IPS DF 19.7 (cell line): ENCODE data around the gene DGKZ.
A peak's percentile ranks its signal among the peaks of the same experiment; 100 is the strongest.

Experiments used
- DNase-seq: peaks from one replicate; pipeline ENCODE4 v3.0.0-alpha.2; 2013; ENCODE audit warnings: low read depth, low spot score

Gene DGKZ

GRCh38 chr11:46393759-46394158, 46.5 kb downstream of the DGKZ start:
- DNase-seq: no peak

- DNase-seq: no peak
Measured at GRCh38 chr11:46397526-46397925, 50.3 kb downstream of the DGKZ start.

DNA sequence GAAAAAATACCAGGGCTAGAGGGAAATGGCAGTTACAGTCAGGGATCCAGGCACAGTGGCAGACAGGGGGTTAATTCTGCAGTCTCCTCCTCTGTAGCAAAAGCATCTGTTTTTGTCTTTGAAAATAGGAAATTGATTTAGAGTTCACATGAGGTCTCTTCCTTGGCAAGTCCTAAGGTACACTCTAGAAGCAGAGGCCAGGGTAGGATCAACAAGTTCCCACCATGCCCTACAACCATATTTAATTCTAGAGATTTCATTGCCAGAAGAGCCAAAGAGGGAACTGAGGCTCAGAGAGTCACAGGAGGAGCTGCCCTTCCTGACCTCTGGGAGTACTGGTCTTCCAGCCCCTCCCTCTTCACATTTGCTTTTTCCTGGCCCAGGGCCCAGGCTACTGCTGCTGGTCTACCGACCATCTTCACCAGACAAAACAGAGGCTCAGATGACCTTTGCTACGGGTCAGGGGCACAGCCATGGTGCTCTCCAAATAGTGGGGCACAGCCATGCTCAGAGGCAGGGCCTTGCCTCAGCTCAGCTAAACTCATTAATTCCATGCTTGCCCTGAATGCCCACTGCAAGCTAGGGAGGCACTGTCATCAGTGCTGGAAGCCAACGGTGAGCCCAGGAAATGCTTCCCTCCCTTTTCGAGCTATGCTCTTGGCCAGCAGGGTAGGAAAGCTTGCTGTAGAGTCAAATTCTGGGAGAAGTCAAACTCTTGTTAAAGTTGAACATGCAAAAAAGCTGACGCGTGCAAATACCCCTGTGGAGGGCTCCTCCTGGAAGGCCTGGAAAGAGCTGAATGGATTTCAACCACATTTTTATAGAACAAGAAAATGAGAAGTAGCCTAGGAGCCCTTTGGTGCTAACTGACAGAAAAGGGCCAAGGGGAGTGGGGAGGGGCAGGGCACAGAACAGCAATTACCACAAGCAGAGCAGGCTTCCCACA, 56.0 kb downstream of the DGKZ start:
- DNase-seq: no peak

- no peak for DNase-seq
Measured at GRCh38 chr11:46404476-46405017, 57.3 kb downstream of the DGKZ start.

GRCh38 chr11:46407635-46408034, 60.4 kb downstream of the DGKZ start:
- DNase-seq: no peak

DNA sequence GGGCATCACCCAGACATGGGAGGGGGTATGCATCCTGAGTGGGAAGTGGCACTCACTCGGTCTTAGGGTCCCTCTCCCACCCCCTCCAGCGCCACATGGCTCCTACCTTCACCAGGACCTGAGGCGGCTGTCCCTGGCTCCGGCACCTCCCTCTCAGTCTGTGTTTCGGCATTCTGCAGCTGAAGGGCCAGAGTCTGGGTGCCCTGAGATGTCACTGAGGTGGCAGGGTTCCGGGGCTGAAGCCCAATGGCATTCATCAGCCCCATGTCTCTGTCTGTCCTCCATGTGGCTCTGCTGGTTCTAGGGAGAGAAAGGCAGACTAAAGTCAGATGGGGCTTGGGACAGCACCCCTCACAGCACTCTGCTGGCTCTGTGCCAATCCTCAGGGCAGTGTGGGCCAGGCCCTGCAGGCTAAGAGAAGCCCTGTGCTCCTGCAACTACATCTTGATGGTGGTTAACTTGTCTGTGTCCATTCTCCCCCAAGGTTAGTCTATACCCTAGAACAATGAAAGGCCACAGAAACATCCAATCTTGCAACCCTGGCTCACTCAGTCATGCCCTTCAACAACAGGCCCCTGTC, 61.2 kb downstream of the DGKZ start:
- no peak for DNase-seq

- no peak for DNase-seq
Measured at GRCh38 chr11:46410021-46410420, 62.8 kb downstream of the DGKZ start.

DNA sequence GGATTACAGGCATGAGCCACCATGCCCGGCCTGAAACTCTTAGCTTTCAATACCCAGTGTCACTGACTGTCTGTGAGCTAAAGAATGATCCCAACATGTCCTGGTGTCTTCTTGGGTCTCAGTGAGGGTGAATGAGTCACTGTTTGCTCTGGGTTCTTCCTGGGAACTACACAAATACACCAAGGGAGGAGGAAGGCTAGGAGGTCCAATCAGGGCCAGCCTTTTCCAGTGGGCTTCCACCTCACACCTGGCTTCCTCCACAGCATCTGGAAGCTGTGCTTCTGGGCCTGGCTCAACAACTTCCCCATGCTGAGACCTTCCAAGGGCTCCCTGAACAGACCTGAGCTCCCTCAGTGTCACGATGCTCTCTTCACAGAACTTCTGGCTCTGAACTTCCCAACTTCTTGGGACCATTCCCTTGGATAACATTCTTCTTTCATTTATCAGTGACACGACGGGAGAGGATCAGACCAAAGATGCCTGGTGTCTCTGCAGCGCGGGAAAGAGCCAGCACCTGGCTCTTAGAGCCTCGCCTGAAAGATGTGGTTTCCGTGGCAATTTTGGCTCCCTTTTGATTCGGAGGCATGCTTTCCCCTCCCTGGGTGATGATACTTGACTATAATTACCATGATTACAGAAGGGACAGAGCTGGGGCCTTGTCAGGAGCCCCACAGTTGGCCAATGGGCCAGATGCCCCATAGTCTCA, 66.7 kb downstream of the DGKZ start:
- DNase-seq: no peak

GRCh38 chr11:46414466-46414796, 67.2 kb downstream of the DGKZ start:
- DNase-seq: no peak

GRCh38 chr11:46414879-46415278, 67.6 kb downstream of the DGKZ start:
- DNase-seq: no peak

GRCh38 chr11:46417711-46418110, 70.4 kb downstream of the DGKZ start:
- no peak for DNase-seq

GRCh38 chr11:46418751-46419150, 71.5 kb downstream of the DGKZ start:
- DNase-seq: no peak

GRCh38 chr11:46420513-46420912, 73.2 kb downstream of the DGKZ start:
- DNase-seq: no peak

DNA sequence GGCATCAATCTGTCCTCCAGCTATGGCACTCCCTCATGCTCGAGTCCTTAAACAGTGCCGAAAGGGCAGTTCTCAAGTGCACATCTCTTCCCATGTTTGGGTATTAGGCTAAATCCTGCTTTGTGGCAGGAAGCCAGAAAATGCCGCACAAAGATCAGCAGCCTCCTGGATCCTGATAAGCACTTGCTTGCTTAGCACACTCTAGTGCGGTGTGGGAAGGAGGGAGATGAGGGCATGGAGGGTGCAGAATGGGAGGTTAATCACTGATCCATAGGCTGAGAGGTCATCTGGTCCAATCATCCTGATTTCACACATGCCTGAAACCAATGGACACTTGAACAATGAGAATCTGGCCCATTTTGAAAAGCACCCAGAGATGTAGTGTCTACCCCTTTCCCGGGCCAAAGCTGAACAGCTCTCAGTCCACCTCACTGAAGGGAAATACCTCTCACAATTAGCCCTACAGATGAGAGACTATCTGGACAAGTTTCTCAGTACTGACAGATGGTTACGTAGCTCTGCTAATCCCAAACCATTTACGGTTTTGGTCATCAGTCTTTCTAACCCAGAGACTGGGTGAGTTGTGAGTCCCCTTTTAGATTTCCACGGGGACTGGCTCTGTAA, 74.1 kb downstream of the DGKZ start:
- no peak for DNase-seq

DNA sequence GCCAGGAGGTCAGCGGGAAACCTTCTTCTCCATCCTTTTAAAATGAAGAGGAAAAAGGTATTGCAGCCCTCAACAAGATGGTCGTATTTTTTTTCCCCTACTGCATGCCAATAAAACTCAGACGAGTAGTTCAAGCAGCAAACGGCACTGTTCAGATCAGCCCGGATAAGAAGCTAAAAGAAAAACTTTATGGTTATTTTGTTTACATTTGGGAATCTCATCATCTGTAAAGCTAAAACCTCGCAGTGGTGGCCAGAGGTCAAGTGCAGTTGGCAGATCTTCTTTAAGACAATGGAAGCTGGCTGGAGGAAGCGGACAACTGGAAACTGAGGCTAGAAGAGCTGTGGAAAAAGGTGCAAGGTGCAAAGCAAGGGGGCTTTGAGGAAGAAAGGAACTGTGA, 75.3 kb downstream of the DGKZ start:
- no peak for DNase-seq

- no peak for DNase-seq
Measured at GRCh38 chr11:46426233-46426991, 79.1 kb downstream of the DGKZ start.

DNA sequence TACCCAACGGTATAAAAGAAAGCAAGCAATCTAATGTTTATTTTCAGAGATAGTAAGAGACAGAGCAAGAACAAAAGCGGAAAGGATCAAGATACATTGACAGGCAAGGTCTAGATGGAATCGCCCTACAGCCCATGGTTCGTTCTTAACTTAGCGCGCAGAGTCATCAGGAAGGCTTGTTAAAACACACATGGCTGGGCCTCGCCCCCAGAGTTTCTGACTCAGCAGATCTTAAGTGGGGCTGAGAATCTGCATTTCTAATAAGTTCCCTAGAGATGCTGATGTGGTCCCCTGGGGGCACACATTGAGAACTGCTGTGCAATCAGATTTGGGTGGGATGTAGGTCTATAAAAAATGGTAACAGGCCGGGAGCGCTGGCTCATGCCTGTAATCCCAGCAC, 80.1 kb downstream of the DGKZ start:
- peak; percentile 40 for DNase-seq

DNA sequence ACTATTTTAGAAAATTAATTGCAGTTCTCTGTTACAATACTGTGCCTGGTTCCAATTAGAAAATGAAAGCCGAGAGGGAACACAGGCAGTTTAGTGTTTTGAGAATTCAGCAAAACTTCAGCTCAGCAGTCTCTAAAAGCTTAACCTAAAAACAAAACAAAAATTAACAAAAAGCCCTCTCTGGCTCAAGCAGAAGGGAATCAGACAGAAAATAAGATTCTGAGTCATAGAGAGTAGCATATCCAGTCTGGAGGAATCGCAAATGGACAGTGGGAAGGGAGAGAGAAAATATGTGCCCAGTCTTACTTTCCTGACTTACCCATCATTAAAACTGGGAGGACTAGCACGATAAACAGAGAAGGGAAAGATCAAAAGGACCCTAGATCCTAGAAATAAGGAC, 82.5 kb downstream of the DGKZ start:
- no peak for DNase-seq
